K562 (cell line): ENCODE results near the gene MED29. TPM values are rescaled to one million over a fixed set of nuclear protein-coding genes. Genes with fewer than 3 reads are reported as not detected.

Source experiments
- DNMT1 ChIP-seq: fragments of 450-650 bp; IDR thresholded peaks from 2 replicates; pipeline ENCODE4 v1.6.1; 2016; ENCODE audit warnings: antibody characterized with exemption, mild to moderate bottlenecking
- E2F6 ChIP-seq, 2 experiments: IDR thresholded peaks; 2 replicates each; pipeline ENCODE4 v1.6.1; 2011; ENCODE audit warnings: borderline replicate concordance in 1 of 2, control low read depth in 1 of 2, low read depth in 1 of 2, low read length in 1 of 2, mild to moderate bottlenecking in 1 of 2, mixed read lengths in 1 of 2, moderate library complexity in 1 of 2; ENCODE audit not compliant: insufficient read depth in 1 of 2, insufficient read length in 1 of 2, poor library complexity in 1 of 2, severe bottlenecking in 1 of 2; ENCODE audit errors: extremely low read depth in 1 of 2
- FIP1L1 ChIP-seq: fragments of 200-400 bp; formaldehyde crosslinking; IDR thresholded peaks from 2 replicates; pipeline ENCODE4 v1.6.1; 2018; ENCODE audit warnings: mild to moderate bottlenecking, low read depth, low read length; ENCODE audit not compliant: poor library complexity, severe bottlenecking
- HLTF ChIP-seq: fragments of 450-650 bp; IDR thresholded peaks from 2 replicates; pipeline ENCODE4 v1.6.1; 2016
- HMG20A ChIP-seq: fragments of 450-650 bp; formaldehyde crosslinking; conservative IDR thresholded peaks from 2 replicates; pipeline ENCODE4 v1.4.0; 2020; ENCODE audit warnings: mild to moderate bottlenecking, mixed read lengths
- KLF6 ChIP-seq: fragments of 250-450 bp; sonication (Bioruptor Pico); IDR thresholded peaks from 2 replicates; pipeline ENCODE4 v1.4.0; 2020; ENCODE audit warnings: mild to moderate bottlenecking, moderate library complexity, borderline replicate concordance
- MIER1 ChIP-seq: fragments of 450-650 bp; IDR thresholded peaks from 2 replicates; pipeline ENCODE4 v1.6.1; 2016; ENCODE audit warnings: antibody characterized with exemption, mild to moderate bottlenecking, low read depth
- NFIC ChIP-seq: fragments of 450-650 bp; IDR thresholded peaks from 2 replicates; pipeline ENCODE4 v1.6.1; 2017; ENCODE audit warnings: mild to moderate bottlenecking, inconsistent platforms
- NFXL1 ChIP-seq: fragments of 450-650 bp; formaldehyde crosslinking; IDR thresholded peaks from 2 replicates; pipeline ENCODE4 v1.4.0; 2021; ENCODE audit warnings: mild to moderate bottlenecking
- PHB2 ChIP-seq: fragments of 450-650 bp; IDR thresholded peaks from 2 replicates; pipeline ENCODE4 v1.6.1; 2017; ENCODE audit warnings: low read depth
- RBM39 ChIP-seq: fragments of 200-400 bp; formaldehyde crosslinking; optimal IDR thresholded peaks from 2 replicates; pipeline ENCODE3; 2018; ENCODE audit warnings: low read depth, low read length
- SMAD2 ChIP-seq: fragments of 150-350 bp; IDR thresholded peaks from 2 replicates; pipeline ENCODE4 v1.6.1; 2014; ENCODE audit warnings: low read depth, mild to moderate bottlenecking, low read length
- SRF ChIP-seq, 2 experiments: fragments of 250-450, 450-650 bp in 1 of 2; sonication (Bioruptor Pico) in 1 of 2; sonication (generic) in 1 of 2; formaldehyde crosslinking; IDR thresholded peaks; 2 replicates each; pipeline versions ENCODE4 v1.5.0 to v1.5.1; 2020 to 2022; ENCODE audit warnings: mild to moderate bottlenecking in 1 of 2, missing genetic modification reagents in 1 of 2
- SRSF3 ChIP-seq: fragments of 200-400 bp; formaldehyde crosslinking; IDR thresholded peaks from 2 replicates; pipeline ENCODE4 v1.6.1; 2016; ENCODE audit warnings: mild to moderate bottlenecking, low read length, moderate library complexity; ENCODE audit not compliant: insufficient read depth
- ZFP1 ChIP-seq: fragments of 450-650 bp; formaldehyde crosslinking; IDR thresholded peaks from 2 replicates; pipeline ENCODE4 v1.4.0; 2020; ENCODE audit warnings: mild to moderate bottlenecking, mixed read lengths
- ZNF239 ChIP-seq: fragments of 250-450 bp; sonication (Bioruptor Pico); IDR thresholded peaks from 2 replicates; pipeline ENCODE4 v1.4.0; 2020; ENCODE audit warnings: mild to moderate bottlenecking
- ZNF41 ChIP-seq: fragments of 250-450 bp; sonication (Bioruptor Pico); conservative IDR thresholded peaks from 2 replicates; pipeline ENCODE4 v1.4.0; 2020; ENCODE audit warnings: mild to moderate bottlenecking
- ZNF444 ChIP-seq: fragments of 250-450 bp; sonication (Bioruptor Pico); IDR thresholded peaks from 2 replicates; pipeline ENCODE4 v1.4.0; 2020; ENCODE audit warnings: mild to moderate bottlenecking, moderate library complexity
- ZNF707 ChIP-seq: fragments of 250-450 bp; sonication (Bioruptor Pico); conservative IDR thresholded peaks from 2 replicates; pipeline ENCODE4 v1.8.0; 2022; ENCODE audit warnings: inconsistent platforms, mild to moderate bottlenecking, moderate library complexity
- polyA plus RNA-seq, 8 experiments: library from polyadenylated mRNA; depleted of rRNA in 4 of 8; stranded (reverse) in 5 of 8; unstranded in 3 of 8; fragments of >200 nt; fragmentation: Nextera tagmentation in 2 of 8; fragmentation: Illumina TruSeq in 1 of 8; extraction: Ambion mirVana in 2 of 8; extraction: Trizol in 1 of 8; gene quantifications; 2 replicates each; pipeline versions ENCODE4 v1.2.1 to v1.2.3, GENCODE V29; 2011 to 2014; ENCODE audit warnings: inconsistent platforms in 1 of 8, missing spikeins in 1 of 8
- total RNA-seq, 7 experiments: library from RNA; depleted of rRNA in 6 of 7; stranded (reverse); fragments of >200 nt in 6 of 7; fragmentation: Illumina TruSeq in 2 of 7; extraction: Trizol in 2 of 7; gene quantifications; 2 replicates each; pipeline versions ENCODE4 v1.2.1 to v1.2.3, GENCODE V29; 2011 to 2021; ENCODE audit warnings: low replicate concordance in 1 of 7
- TF ChIP-seq, protein P1 (sequence below): sonication (generic); formaldehyde crosslinking; IDR thresholded peaks from 2 replicates; pipeline ENCODE4 v1.8.0; 2022; ENCODE audit warnings: mild to moderate bottlenecking, missing genetic modification reagents

MED29 gene
- total and polyA plus RNA-seq, 9 of the 15 experiments (the other 6 are each of a cell fraction or from before 2014, with no cell fraction given): 1.8 to 22.6 (median 12.4) TPM

- no peak for TF ChIP-seq FIP1L1
- TF ChIP-seq MIER1: peak; percentile 68; the same call in 1 of the 2 replicates
- no peak for TF ChIP-seq ZNF707 (CRISPR knock-in tag)
- TF ChIP-seq HMG20A (CRISPR knock-in tag): no peak
- no peak for TF ChIP-seq ZNF444 (CRISPR knock-in tag)
- peak; percentile 52 to 88; a peak in 2 of 4 replicates for TF ChIP-seq SRF (CRISPR knock-in tag; IDR thresholded peaks at IDR 0.05)
- TF ChIP-seq NFXL1 (CRISPR knock-in tag): no peak
- TF ChIP-seq ZNF41 (CRISPR knock-in tag): no peak
- TF ChIP-seq ZFP1 (CRISPR knock-in tag): no peak
- TF ChIP-seq ZNF239: no peak
- peak; percentile 70; the same call in 1 of the 2 replicates for TF ChIP-seq PHB2
- TF ChIP-seq DNMT1: 0 out of 2 replicates have a peak, but pooled peaks have one; percentile 62
- peak; percentile 64 for TF ChIP-seq RBM39
- no peak for TF ChIP-seq KLF6 (CRISPR knock-in tag)
- TF ChIP-seq SRSF3: 0 out of 2 replicates have a peak, but pooled peaks have one; percentile 66
- TF ChIP-seq E2F6 (IDR thresholded peaks at IDR 0.05; ENCODE audit: borderline replicate concordance in 1 of 2, extremely low read depth in 1 of 2, insufficient read depth in 1 of 2, insufficient read length in 1 of 2, low read depth in 1 of 2, low read length in 1 of 2, poor library complexity in 1 of 2, severe bottlenecking in 1 of 2): peak; percentile 45 to 75
- TF ChIP-seq NFIC: peak; percentile 20; the same call in 1 of the 2 replicates
- TF ChIP-seq, protein P1, sequence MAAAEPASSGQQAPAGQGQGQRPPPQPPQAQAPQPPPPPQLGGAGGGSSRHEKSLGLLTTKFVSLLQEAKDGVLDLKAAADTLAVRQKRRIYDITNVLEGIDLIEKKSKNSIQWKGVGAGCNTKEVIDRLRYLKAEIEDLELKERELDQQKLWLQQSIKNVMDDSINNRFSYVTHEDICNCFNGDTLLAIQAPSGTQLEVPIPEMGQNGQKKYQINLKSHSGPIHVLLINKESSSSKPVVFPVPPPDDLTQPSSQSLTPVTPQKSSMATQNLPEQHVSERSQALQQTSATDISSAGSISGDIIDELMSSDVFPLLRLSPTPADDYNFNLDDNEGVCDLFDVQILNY (CRISPR knock-in tag): no peak
- TF ChIP-seq SMAD2: no peak
- peak; percentile 97 for TF ChIP-seq HLTF
These were observed 19.0 kb downstream of the MED29 start (continued) for GRCh38 chr19:39410017-39410830.
